ENCODE measurements around the gene FAM47C.
"Not testable (repeated sequence)": the region's sequence is repeated elsewhere in the genome, so short reads cannot be mapped to it uniquely, and the experiment has no call there.

Gene FAM47C

GRCh38 chrX:36983831-36984230 lies 24.3 kb upstream of the FAM47C start:
- TF ChIP-seq CTCF (conservative IDR thresholded peaks at IDR 0.05; ENCODE audit: low read length) = no peak
- no peak overlapping the region for H3K4me3 ChIP-seq (ENCODE audit: low read length)
- DNase-seq (ENCODE audit: low read depth) = no peak

DNA sequence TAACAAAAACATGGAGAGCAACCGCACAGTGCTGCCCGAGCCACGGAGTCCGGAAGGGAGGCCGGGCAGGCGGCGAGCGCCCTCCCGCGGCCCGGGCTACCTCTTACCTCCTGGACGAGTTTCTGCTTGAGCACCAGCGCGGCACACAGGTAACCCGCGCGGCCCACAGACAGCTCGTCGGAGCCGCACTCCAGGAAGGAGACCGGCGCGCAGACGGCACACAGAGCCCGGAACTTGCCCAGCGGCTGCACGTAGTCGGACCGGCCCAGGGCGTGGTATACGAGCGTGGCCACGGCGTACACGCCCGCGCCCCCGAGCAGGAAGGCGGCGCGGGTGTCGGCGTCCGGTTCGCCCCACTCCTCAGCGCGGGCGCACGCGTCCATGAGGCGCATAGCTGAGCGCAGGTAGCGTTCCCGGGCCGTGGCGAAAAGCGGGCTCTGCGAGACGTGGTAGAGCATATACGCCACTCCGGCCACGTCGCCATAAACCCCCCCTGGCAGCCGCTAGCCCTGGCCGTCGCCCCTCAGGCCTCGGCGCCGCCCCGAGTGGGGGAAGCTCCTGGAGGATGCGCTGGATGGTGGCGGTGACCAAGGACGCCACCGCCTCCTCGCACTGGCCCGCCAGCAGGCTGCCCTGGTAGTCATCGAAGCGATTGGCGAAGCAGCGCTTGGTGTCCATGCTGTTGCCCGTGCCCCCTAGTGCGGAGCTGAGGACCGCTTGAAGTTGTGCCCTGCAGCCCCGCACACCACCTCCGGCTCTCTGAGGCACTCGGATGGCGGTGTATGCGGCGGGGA lies 22.6 kb upstream of the FAM47C start:
- not testable (repeated sequence) for H3K4me3 ChIP-seq (ENCODE audit: low read length); DNase-seq (ENCODE audit: low read depth)

DNA sequence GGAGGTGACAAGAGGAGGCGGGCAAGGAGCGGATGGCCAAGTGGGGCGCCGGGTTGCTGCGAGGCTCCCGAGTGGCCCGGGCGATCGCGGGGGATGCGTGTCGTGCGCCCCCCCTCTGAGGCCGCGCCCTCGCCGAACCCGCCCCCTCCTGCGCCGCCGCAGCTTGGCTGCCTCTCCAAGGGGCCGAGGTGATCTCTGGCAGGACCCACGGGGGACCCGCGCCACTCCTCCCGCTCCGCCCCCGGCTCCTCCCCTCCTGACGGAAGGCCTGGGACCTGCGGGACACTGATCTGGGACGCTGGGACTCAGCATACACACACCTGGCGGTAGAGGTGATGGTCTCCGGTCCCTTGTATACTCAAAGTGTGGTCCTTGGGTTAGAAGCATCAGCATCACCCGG lies 21.9 kb upstream of the FAM47C start:
- no peak for TF ChIP-seq CTCF (conservative IDR thresholded peaks at IDR 0.05; ENCODE audit: low read length)
- no peak for DNase-seq (ENCODE audit: low read depth)
- no peak overlapping the region for H3K4me3 ChIP-seq (ENCODE audit: low read length)

GRCh38 chrX:36987212-36987611 lies 21.0 kb upstream of the FAM47C start:
- H3K4me3 ChIP-seq (ENCODE audit: low read length); DNase-seq (ENCODE audit: low read depth): not testable (repeated sequence)

- no peak for DNase-seq (ENCODE audit: low read depth)
- TF ChIP-seq CTCF (conservative IDR thresholded peaks at IDR 0.05; ENCODE audit: low read length) = no peak
- H3K4me3 ChIP-seq (ENCODE audit: low read length) = no peak overlapping the region
Observed at GRCh38 chrX:37000140-37000539, 8.0 kb upstream of the FAM47C start.

GRCh38 chrX:37010496-37010895 lies 2.3 kb downstream of the FAM47C start:
- TF ChIP-seq CTCF (conservative IDR thresholded peaks at IDR 0.05; ENCODE audit: low read length) = no peak
- no peak overlapping the region for H3K4me3 ChIP-seq (ENCODE audit: low read length)

DNA sequence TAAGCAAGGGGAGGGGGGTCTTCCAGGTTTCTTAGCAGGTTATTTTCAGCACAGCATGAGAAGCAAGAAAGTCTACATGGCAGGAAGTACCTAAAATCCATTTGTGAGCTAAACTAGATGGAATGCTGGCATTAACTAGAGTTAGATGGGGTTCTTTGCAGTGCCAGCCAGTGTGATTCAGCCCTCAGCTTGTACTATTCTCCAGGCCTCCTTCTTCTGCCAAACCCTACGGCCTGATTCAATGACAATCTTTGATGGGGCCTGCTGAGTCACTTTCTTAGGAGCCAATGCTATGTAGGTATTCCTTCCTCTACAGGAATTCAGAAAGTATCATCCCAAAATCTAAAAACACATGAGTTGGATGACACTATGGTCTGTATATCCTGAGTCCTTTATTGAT lies 26.1 kb downstream of the FAM47C start:
- not testable (repeated sequence) for DNase-seq (ENCODE audit: low read depth); H3K4me3 ChIP-seq (ENCODE audit: low read length)

More at GRCh38 chrX:37010496-37010895, 2.3 kb downstream of the FAM47C start:
- no peak for DNase-seq (ENCODE audit: low read depth)

- not testable (repeated sequence) for H3K4me3 ChIP-seq (ENCODE audit: low read length); DNase-seq (ENCODE audit: low read depth)
Observed at GRCh38 chrX:37036674-37037220, 28.6 kb downstream of the FAM47C start.

DNA sequence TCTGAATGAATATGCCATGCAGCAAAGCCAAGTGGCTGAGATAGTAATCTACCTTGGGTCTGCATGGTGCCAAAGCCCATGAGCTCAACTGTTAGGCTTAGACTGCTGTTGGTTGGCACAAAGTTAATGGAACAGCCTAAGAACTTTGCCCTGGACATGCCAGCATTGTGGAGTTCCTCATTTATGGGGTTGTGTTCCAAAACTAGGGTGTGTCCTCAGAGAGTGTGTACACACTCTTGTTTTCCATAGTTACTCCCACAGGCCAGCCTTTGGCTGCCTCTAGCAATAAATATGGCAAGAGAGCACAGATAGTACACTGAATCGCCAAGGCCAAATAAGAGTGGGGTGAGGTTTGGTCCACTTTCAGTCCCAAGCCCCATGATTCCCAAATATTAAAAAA lies 30.6 kb downstream of the FAM47C start:
- not testable (repeated sequence) for H3K4me3 ChIP-seq (ENCODE audit: low read length); DNase-seq (ENCODE audit: low read depth)

- not testable (repeated sequence) for DNase-seq (ENCODE audit: low read depth)
Observed at GRCh38 chrX:37042956-37043885, 35.1 kb downstream of the FAM47C start.

More at GRCh38 chrX:37042956-37043885, 35.1 kb downstream of the FAM47C start:
- not testable (repeated sequence) for H3K4me3 ChIP-seq (ENCODE audit: low read length)

Measured in AG10803 (cell line).